HL-60/S4 treated with retinoic acid at 250 ng/mL for 4 days and 3 days (cell line): ENCODE data around the gene LRRC2.
"Not testable (repeated sequence)": the region's sequence is repeated elsewhere in the genome, so short reads cannot be mapped to it uniquely, and the experiment has no call there.

Experiments
- in situ Hi-C: fragments of 300-500 bp; cut with MboI; formaldehyde crosslinking; loops from 2 replicates; pipeline ENCODE4 v1.7.0; 2022; ENCODE audit warnings: low sequenced_read_pairs

The LRRC2 gene

GRCh38 chr3:46536758-46537157 lies 29.3 kb downstream of the LRRC2 start:
- in situ Hi-C loops, result no loop called here

GRCh38 chr3:46535746-46536145 lies 30.4 kb downstream of the LRRC2 start:
- in situ Hi-C loops, result no loop called here

GRCh38 chr3:46533091-46533490 lies 33.0 kb downstream of the LRRC2 start:
- in situ Hi-C loops, result no loop called here

- in situ Hi-C loops, result no loop called here
These were observed 38.9 kb downstream of the LRRC2 start for GRCh38 chr3:46527239-46527638.

- in situ Hi-C loops, result no loop called here
These were observed 41.3 kb downstream of the LRRC2 start for GRCh38 chr3:46524832-46525231.

- in situ Hi-C loops, result no loop called here
These were observed 42.1 kb downstream of the LRRC2 start for GRCh38 chr3:46524008-46524407.

GRCh38 chr3:46523556-46523955 lies 42.5 kb downstream of the LRRC2 start:
- in situ Hi-C loops, result no loop called here

- in situ Hi-C loops, result not testable (repeated sequence)
These were observed 43.9 kb downstream of the LRRC2 start for GRCh38 chr3:46522201-46522600.

- in situ Hi-C loops, result no loop called here
These were observed 45.0 kb downstream of the LRRC2 start for GRCh38 chr3:46521096-46521495.

- in situ Hi-C loops, result no loop called here
These were observed 45.6 kb downstream of the LRRC2 start for GRCh38 chr3:46520531-46520930.

- in situ Hi-C loops, result no loop called here
These were observed 46.1 kb downstream of the LRRC2 start for GRCh38 chr3:46519952-46520351.

GRCh38 chr3:46517784-46518181 lies 48.3 kb downstream of the LRRC2 start:
- in situ Hi-C loops, result no loop called here

- in situ Hi-C loops, result no loop called here
These were observed 48.9 kb downstream of the LRRC2 start for GRCh38 chr3:46517016-46517783.

GRCh38 chr3:46516521-46516920 lies 49.6 kb downstream of the LRRC2 start:
- in situ Hi-C loops, result no loop called here

- in situ Hi-C loops, result no loop called here
These were observed 53.8 kb downstream of the LRRC2 start for GRCh38 chr3:46512191-46512749.

- in situ Hi-C loops, result no loop called here
These were observed 56.4 kb downstream of the LRRC2 start for GRCh38 chr3:46509661-46510187.

GRCh38 chr3:46508850-46509591 lies 57.1 kb downstream of the LRRC2 start:
- in situ Hi-C loops, result no loop called here

- in situ Hi-C loops, result no loop called here
These were observed 59.6 kb downstream of the LRRC2 start for GRCh38 chr3:46506526-46506925.

GRCh38 chr3:46505953-46506352 lies 60.1 kb downstream of the LRRC2 start:
- in situ Hi-C loops, result no loop called here

GRCh38 chr3:46504789-46505188 lies 61.3 kb downstream of the LRRC2 start:
- in situ Hi-C loops, result no loop called here

GRCh38 chr3:46503200-46503874 lies 62.8 kb downstream of the LRRC2 start:
- in situ Hi-C loops, result no loop called here
